ENCODE results near the gene ASB18. TPM values are rescaled to one million over a fixed set of nuclear protein-coding genes. Genes with fewer than 3 reads are reported as not detected.
"Not testable (repeated sequence)": the region's sequence is repeated elsewhere in the genome, so short reads cannot be mapped to it uniquely, and the experiment has no call there.

The ASB18 gene
- not detected in 2 replicates for total RNA-seq (2014; rRNA removed; shearing (Covaris generic))
- polyA plus RNA-seq (2014; cell fraction: nucleus; rRNA removed), result not detected in 2 replicates

DNA sequence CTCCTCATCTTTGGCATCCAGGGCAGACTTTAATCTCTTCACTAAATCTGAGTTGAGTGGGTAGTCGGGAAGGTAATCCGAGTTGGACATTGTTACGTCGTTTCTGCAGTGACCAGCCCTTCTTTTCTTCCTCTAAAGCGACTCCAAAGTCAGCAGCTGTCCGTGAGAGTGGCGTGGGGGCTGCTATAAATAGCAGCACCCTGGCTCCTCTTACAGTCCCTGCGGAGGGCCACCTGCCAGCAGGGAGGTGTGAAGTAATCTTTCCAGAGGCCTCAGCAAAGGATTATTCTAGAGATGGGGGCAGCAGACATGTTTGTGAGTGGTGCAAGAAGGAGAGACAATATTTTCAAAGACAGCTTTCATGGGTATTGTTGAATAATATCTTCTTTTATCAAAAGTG is at the start of gene ASB18:
TSS of gene ASB18 (minus strand) at position 151 of the 400 bp plus-strand sequence. CDS start at position 90, 61 bp downstream.
- DNase-seq (ENCODE audit: extremely low read depth, low read depth), result no peak

DNA sequence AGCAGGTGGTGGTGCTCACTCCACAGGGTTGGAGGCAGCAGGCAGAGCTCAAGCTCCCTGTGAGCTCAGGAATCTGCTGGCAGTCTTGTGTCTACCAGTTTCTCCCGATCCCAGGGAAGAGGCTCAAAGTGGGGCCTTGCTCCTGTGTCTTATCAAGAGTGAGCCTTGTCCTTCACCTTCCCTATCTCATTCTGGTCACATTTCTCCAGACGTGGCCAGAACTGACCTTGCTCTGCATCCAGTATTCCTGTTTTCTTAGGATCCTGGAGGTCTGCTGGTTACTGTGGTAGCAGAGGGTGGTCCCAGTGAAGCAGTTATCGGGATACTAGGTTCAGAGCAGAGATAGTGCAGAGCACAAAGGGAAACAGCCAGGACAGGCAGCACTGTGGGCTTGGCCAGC is 47.1 kb upstream of the ASB18 start:
- DNase-seq (ENCODE audit: extremely low read depth, low read depth), result no peak

DNA sequence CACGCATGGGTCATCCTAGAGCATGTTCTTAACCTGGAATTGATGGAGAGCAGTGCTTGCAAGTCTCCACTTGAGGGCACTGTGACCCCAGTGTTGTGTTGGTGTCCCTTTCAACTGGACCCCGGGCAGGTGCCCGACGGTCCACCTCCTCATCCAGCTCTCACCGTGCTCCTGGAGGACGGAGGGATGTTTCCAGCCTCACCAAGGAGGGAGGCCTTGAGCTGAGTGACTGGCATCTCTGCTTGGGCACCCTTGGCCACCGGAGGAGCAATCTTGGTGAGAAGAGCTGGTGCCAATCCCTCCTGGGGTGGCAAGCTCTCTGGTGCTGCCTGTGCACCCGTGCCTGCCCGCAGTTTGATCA is 45.4 kb upstream of the ASB18 start:
- no peak for DNase-seq (ENCODE audit: extremely low read depth, low read depth)

- no peak for DNase-seq (ENCODE audit: extremely low read depth, low read depth)
Measured at GRCh38 chr2:236308855-236309668, 44.9 kb upstream of the ASB18 start.

DNA sequence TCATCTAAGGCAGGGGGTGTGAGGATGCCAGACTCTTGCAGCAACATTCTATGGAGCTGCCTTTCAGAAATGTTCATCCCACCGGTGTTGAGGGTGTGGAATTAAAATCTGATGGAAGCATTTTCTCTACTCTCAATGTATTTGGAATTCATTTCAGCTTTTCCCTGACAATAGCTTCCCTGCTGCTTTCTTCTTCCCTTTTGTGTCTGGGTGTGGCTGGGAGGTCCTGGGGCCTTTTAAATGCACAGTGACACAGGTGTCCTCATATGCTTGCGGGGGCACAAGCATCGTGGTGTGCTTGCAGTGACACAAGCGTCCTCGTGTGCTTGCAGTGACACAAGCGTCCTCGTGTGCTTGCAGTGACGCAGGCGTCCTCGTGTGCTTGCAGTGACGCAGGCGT is 43.4 kb upstream of the ASB18 start:
- no peak for DNase-seq (ENCODE audit: extremely low read depth, low read depth)

GRCh38 chr2:236306825-236307540 is 42.8 kb upstream of the ASB18 start:
- DNase-seq (ENCODE audit: extremely low read depth, low read depth), result no peak

- no peak for DNase-seq (ENCODE audit: extremely low read depth, low read depth)
Measured at GRCh38 chr2:236305964-236306605, 41.9 kb upstream of the ASB18 start.

- DNase-seq (ENCODE audit: extremely low read depth, low read depth), result no peak
Measured at GRCh38 chr2:236305531-236305930, 41.3 kb upstream of the ASB18 start.

- DNase-seq (ENCODE audit: extremely low read depth, low read depth), result no peak
Measured at GRCh38 chr2:236303935-236304334, 39.7 kb upstream of the ASB18 start.

DNA sequence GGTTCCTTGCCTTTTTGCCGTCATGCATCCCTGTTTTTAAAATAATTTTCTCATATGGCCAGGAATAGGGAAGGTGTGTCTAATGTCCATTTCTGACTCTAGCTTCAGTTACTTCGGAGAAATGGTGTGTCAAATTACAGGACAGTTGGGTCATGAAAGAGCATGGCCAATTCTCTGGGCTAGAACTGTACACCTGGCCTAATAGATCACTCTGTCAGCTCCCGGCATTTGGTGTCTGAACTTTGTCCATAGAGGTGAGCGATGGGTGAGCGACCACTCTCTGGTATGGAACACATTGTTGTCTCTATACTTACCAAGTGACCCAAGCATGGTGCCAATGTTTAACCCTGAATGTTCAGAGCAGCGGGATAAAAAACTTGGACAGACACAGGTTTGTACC is 38.3 kb upstream of the ASB18 start:
- no peak for DNase-seq (ENCODE audit: extremely low read depth, low read depth)

- DNase-seq (ENCODE audit: extremely low read depth, low read depth), result no peak
Measured at GRCh38 chr2:236298924-236299475, 34.8 kb upstream of the ASB18 start.

DNA sequence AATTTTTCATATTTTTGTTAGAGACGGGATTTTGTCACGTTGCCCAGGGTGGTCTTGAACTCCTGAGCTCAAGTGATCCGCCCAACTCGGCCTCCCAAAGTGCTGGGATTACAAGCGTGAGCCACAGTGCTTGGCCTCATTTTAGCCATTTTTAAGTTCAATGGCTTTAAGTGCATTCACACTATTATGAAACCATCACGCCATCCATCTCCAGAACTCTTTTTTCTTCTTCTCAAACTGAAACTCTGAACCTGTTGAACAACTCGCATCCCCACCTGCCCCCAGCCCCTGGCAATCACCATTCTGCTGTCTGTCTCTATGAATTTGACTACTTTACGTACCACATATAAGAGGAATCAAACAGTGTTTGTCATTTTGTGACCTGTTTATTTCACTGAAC is 31.3 kb upstream of the ASB18 start:
- no peak for DNase-seq (ENCODE audit: extremely low read depth, low read depth)

DNA sequence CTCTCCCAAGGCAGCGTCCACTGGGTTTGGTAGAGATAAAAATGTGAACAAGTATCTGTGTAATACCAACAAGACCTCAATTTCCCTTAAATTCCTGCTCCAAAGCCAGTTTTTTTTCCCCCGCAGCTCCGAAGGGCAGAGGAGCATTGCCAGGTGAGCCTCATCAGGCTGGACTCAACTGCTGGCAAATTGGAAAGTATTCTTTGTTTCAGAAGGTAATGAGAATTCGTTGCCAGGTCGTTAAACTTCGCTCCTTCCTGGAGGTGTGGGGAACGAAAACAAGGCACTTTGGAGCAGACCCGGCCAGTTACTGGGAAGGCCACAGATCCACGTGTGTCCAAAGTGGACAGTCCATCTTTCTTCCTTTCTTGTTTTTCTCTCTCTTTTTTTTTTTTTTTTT is 30.4 kb upstream of the ASB18 start:
- DNase-seq (ENCODE audit: extremely low read depth, low read depth), result no peak

DNA sequence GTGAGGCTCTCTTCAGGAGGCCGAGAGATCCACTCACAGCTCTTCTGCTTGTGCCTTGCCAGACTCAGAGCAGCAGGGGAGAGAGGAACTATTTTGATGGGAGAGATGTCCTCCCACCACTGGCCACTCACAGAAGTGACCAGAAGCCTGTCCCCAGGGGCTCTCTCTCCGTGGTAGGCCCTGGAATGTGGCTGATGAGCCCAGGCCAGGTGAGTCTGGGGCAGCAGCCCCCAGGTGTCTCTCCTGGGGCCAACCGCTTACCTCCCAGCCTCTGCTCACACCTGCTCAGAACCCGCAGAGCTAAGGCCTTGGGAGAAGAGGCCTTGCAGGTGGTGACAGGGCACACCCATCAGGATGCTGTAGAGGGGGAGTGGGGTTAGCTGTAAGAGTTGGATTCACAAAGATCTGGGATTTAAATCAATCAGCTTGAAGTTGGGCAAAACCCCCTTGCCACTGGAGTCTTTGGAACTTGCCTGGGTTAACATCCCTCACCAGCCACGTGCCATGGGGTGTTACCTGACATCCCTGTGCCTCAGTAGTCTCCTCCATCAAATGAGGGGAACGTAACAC is 29.1 kb upstream of the ASB18 start:
- no peak for DNase-seq (ENCODE audit: extremely low read depth, low read depth)

DNA sequence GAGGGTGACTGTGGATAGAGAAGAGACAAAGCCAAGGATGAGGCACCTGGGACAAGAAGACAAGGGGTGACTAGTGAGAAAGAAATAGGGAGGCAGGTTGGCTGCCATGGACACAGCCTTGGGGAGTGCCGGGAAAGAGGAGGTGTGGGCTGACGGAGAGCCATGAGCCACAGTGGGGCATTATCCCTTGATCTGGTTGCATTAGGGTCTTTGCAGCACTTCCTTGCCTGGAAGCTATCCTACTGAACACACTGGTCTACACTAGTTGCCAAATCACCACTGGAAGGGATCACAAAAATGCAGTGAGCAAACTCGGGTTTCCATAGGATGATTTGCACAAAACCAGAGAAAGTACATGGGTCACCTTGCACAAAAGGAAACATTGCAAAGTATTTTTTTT is 27.7 kb upstream of the ASB18 start:
- no peak for DNase-seq (ENCODE audit: extremely low read depth, low read depth)

DNA sequence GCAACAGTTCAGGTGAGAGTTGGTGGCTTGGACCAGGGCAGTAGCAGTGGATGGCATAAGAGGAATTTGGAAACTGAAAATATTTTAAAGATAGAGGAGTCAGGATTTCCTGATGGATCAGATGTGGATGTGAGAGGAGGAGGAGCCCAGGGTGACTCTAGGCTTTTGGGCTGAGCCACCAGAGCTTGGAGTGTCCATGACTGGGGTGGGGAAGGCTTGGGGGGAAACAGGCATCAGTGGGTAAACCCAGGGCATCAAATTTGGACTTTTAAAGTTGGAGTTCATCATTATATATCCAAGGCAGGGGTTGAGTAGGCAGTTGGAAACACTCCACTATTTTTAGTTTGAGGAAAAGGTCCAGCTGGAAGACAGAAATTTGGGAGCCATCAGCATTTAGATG is 27.3 kb upstream of the ASB18 start:
- no peak for DNase-seq (ENCODE audit: extremely low read depth, low read depth)

DNA sequence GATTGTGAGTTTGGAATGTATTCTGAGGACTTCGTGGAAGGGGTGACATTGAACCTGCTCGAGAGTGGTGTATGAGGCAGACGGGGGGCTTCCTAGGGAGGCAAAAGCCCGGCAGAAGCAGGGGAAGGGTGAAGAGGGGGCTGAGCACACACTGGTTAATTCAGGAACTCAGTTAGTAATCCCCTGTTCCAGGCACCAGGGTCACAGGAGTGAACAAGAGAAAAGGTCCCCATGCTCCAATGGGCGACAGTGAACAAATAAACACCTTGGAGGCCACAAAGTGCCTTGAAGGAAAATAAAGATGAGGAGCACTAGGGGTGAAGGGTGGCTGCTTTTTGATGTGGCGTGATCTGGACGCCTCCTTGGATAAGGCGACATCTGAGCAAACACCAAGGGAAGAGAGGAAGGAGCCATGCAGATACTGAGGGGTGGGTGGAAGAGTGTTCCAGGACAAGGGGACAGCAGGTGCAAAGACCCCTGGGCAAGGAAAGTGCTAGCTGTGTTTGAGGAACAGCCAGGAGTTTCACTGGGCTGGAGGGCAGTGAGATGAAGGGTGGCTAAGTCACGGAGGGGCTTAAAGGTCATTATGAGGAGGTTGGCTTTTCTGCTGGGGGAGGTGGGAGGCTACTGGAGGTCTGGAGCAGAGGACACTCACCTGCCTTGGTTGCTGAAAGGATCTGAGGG is 26.7 kb upstream of the ASB18 start:
- DNase-seq (ENCODE audit: extremely low read depth, low read depth), result no peak

- no peak for DNase-seq (ENCODE audit: extremely low read depth, low read depth)
Measured at GRCh38 chr2:236289766-236290462, 25.7 kb upstream of the ASB18 start.

DNA sequence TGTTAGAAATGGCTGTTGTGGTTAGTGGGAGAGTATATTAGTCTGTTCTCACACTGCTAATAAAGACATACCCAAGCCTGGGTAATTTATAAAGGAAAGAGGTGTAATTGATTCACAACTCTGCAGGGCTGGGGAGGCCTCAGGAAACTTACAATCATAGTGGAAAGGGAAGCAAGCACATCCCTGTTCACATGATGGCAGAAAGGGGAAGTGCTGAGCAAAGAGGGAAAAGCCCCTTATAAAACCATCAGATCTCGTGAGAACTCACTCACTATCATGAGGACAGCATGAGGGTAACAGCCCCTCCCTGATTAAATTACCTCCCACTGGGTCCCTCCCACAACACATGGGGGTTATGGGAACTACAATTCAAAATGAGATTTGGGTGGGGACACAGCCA is 24.2 kb upstream of the ASB18 start:
- DNase-seq (ENCODE audit: extremely low read depth, low read depth), result not testable (repeated sequence)

- DNase-seq (ENCODE audit: extremely low read depth, low read depth), result no peak
Measured at GRCh38 chr2:236287656-236288055, 23.4 kb upstream of the ASB18 start.

All from NCI-H460 (cell line).